ENCODE data around the gene NFE2L3.
A peak's percentile ranks its signal among the peaks of the same experiment; 100 is the strongest.

NFE2L3 gene

DNA sequence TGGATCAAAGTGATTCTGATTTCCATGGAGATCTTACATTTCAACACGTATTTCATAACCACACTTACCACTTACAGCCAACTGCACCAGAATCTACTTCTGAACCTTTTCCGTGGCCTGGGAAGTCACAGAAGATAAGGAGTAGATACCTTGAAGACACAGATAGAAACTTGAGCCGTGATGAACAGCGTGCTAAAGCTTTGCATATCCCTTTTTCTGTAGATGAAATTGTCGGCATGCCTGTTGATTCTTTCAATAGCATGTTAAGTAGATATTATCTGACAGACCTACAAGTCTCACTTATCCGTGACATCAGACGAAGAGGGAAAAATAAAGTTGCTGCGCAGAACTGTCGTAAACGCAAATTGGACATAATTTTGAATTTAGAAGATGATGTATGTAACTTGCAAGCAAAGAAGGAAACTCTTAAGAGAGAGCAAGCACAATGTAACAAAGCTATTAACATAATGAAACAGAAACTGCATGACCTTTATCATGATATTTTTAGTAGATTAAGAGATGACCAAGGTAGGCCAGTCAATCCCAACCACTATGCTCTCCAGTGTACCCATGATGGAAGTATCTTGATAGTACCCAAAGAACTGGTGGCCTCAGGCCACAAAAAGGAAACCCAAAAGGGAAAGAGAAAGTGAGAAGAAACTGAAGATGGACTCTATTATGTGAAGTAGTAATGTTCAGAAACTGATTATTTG lies 33.3 kb downstream of the NFE2L3 start:
- Histone ChIP-seq H3K9ac (ENCODE audit: insufficient read length) (no peak overlapping the region), H3K36me3 (ENCODE audit: insufficient read depth, low read length) (peaks cover 28% of the 10 kb centered on the region), H3K27ac (peak overlapping the region; percentile 86), H3K4me3 (no peak overlapping the region), H3K9me3 (ENCODE audit: low read depth, low read length) (no peaks in the 10 kb centered on the region)
- TF ChIP-seq EZH2 (IDR thresholded peaks at IDR 0.05) (no peak), FOXP2 (optimal IDR thresholded peaks at IDR 0.05; ENCODE audit: control extremely low read depth, extremely low read length, insufficient read depth) (no peak), POLR2AphosphoS5 (IDR thresholded peaks at IDR 0.05; ENCODE audit: borderline replicate concordance, low read depth, low read length) (no peak; the same call in 1 of the 2 replicates)
- no peak for DNase-seq (ENCODE audit: low read depth, low spot score)

DNA sequence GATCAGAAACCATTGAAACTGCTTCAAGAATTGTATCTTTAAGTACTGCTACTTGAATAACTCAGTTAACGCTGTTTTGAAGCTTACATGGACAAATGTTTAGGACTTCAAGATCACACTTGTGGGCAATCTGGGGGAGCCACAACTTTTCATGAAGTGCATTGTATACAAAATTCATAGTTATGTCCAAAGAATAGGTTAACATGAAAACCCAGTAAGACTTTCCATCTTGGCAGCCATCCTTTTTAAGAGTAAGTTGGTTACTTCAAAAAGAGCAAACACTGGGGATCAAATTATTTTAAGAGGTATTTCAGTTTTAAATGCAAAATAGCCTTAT lies 33.8 kb downstream of the NFE2L3 start:
- no peaks in the 10 kb centered on the region for H3K9me3 ChIP-seq (ENCODE audit: low read depth, low read length)
- TF ChIP-seq EZH2 (IDR thresholded peaks at IDR 0.05) (no peak), FOXP2 (optimal IDR thresholded peaks at IDR 0.05; ENCODE audit: control extremely low read depth, extremely low read length, insufficient read depth) (no peak), POLR2AphosphoS5 (IDR thresholded peaks at IDR 0.05; ENCODE audit: borderline replicate concordance, low read depth, low read length) (no peak)
- H3K4me3 ChIP-seq, result no peak overlapping the region
- peak overlapping the region; percentile 86 for H3K27ac ChIP-seq
- H3K9ac ChIP-seq (ENCODE audit: insufficient read length), result no peak overlapping the region
- DNase-seq (ENCODE audit: low read depth, low spot score), result no peak
- H3K36me3 ChIP-seq (ENCODE audit: insufficient read depth, low read length), result peaks cover 33% of the 10 kb centered on the region

DNA sequence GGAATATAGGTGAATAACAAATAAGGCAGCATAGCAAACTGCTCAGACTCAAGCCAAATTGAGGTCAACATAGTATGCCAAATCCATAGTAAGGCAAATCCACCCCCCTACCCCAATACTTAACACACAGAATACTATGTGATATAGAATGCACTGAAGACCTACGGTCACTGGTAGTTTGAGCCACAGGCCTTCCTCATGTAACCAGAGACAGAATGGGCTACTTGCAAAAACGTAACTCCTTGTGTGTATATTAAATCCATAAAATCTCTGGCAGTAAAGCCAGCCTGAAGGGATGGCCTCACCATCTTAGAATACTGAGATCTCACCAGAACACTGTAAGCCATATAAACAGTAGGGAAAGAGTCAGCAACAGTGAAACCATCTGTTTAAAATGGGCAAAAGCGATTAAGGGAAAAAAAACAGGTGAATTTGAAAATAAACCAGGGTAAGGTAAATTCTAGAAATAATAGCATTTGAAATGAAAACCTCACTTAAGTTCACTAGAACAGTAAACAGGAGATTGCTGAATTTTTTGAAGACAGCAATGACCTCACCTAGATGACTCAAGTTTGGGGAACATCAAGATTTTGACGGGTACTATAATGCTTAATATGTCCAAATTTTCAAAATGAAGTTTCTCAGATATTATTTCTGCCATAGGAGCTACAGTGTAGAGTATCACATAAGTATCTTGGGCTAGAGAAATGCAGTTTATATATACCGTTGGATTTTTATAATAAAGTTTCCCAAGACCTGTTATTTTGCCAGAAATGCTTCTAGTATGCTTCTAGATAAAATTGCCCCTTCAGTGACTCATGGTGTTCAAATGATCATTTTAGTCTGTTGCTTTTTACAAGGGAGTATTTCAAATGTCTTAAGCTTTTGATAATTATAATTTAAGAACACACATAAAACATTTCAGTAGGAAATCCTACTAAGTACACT lies 34.6 kb downstream of the NFE2L3 start:
- H3K9ac ChIP-seq (ENCODE audit: insufficient read length), result no peak overlapping the region
- no peak overlapping the region for H3K4me3 ChIP-seq
- TF ChIP-seq FOXP2 (optimal IDR thresholded peaks at IDR 0.05; ENCODE audit: control extremely low read depth, extremely low read length, insufficient read depth) (no peak), EZH2 (IDR thresholded peaks at IDR 0.05) (no peak), POLR2AphosphoS5 (IDR thresholded peaks at IDR 0.05; ENCODE audit: borderline replicate concordance, low read depth, low read length) (no peak; the same call in none of the 2 replicates)
- H3K27ac ChIP-seq, result peak overlapping the region; percentile 82
- H3K36me3 ChIP-seq (ENCODE audit: insufficient read depth, low read length), result peaks cover 41% of the 10 kb centered on the region
- no peaks in the 10 kb centered on the region for H3K9me3 ChIP-seq (ENCODE audit: low read depth, low read length)
- no peak for DNase-seq (ENCODE audit: low read depth, low spot score)

- Histone ChIP-seq H3K36me3 (ENCODE audit: insufficient read depth, low read length) (peaks cover 51% of the 10 kb centered on the region), H3K9ac (ENCODE audit: insufficient read length) (no peak overlapping the region)
Measured at GRCh38 chr7:26187380-26188205, 35.6 kb downstream of the NFE2L3 start.

GRCh38 chr7:26188206-26188956 lies 36.4 kb downstream of the NFE2L3 start:
- no peak overlapping the region for H3K9ac ChIP-seq (ENCODE audit: insufficient read length)
- TF ChIP-seq FOXP2 (optimal IDR thresholded peaks at IDR 0.05; ENCODE audit: control extremely low read depth, extremely low read length, insufficient read depth) (no peak), POLR2AphosphoS5 (IDR thresholded peaks at IDR 0.05; ENCODE audit: borderline replicate concordance, low read depth, low read length) (peak; percentile 9), EZH2 (IDR thresholded peaks at IDR 0.05) (no peak)
- no peak overlapping the region for H3K4me3 ChIP-seq
- no peaks in the 10 kb centered on the region for H3K9me3 ChIP-seq (ENCODE audit: low read depth, low read length)
- H3K36me3 ChIP-seq (ENCODE audit: insufficient read depth, low read length), result peaks cover 59% of the 10 kb centered on the region
- H3K27ac ChIP-seq, result peak overlapping the region; percentile 82
- DNase-seq (ENCODE audit: low read depth, low spot score), result no peak

More at GRCh38 chr7:26187380-26188205, 35.6 kb downstream of the NFE2L3 start:
- Histone ChIP-seq H3K4me3 (no peak overlapping the region), H3K27ac (peak overlapping the region; percentile 82), H3K9me3 (ENCODE audit: low read depth, low read length) (no peaks in the 10 kb centered on the region)
- TF ChIP-seq FOXP2 (optimal IDR thresholded peaks at IDR 0.05; ENCODE audit: control extremely low read depth, extremely low read length, insufficient read depth), result no peak
- TF ChIP-seq POLR2AphosphoS5 (IDR thresholded peaks at IDR 0.05; ENCODE audit: borderline replicate concordance, low read depth, low read length), result peak; percentile 34
- no peak for TF ChIP-seq EZH2 (IDR thresholded peaks at IDR 0.05)
- no peak for DNase-seq (ENCODE audit: low read depth, low spot score)

DNA sequence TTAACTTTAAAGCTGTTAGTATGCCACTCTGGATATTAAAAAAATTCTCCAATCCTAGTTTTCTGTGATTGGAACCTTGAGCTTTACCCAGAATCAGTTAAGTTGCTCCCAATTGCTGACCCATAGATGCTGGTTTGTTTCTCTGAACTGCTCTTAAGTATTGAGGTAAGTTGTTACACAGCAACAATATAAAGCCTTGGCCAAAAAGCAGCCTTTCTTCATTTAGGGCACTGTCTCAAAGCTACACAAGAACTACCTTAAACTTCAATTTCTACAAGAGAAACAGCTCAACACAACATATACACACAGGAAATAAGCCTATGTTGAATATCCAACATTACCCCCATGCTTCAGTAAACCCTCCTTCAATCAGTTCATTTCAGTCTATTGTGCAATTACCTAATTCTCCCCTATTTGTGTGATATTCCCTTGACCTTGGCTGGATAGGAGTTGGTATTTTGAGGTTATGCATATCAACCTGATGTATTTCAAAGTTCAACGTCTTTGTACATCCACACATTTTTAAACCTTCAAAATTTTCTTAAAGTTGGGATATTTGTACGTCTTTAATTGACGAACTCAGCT lies 37.1 kb downstream of the NFE2L3 start:
- no peaks in the 10 kb centered on the region for H3K9me3 ChIP-seq (ENCODE audit: low read depth, low read length)
- DNase-seq (ENCODE audit: low read depth, low spot score), result no peak
- H3K36me3 ChIP-seq (ENCODE audit: insufficient read depth, low read length), result peaks cover 65% of the 10 kb centered on the region
- peak overlapping the region; percentile 82 for H3K27ac ChIP-seq
- H3K4me3 ChIP-seq, result no peak overlapping the region
- H3K9ac ChIP-seq (ENCODE audit: insufficient read length), result no peak overlapping the region
- no peak for TF ChIP-seq POLR2AphosphoS5 (IDR thresholded peaks at IDR 0.05; ENCODE audit: borderline replicate concordance, low read depth, low read length)
- no peak for TF ChIP-seq FOXP2 (optimal IDR thresholded peaks at IDR 0.05; ENCODE audit: control extremely low read depth, extremely low read length, insufficient read depth)
- TF ChIP-seq EZH2 (IDR thresholded peaks at IDR 0.05), result no peak

GRCh38 chr7:26189697-26190096 lies 37.7 kb downstream of the NFE2L3 start:
- Histone ChIP-seq H3K9ac (ENCODE audit: insufficient read length) (no peak overlapping the region), H3K27ac (peak overlapping the region; percentile 82), H3K9me3 (ENCODE audit: low read depth, low read length) (no peaks in the 10 kb centered on the region), H3K36me3 (ENCODE audit: insufficient read depth, low read length) (peaks cover 72% of the 10 kb centered on the region), H3K4me3 (no peak overlapping the region)
- TF ChIP-seq FOXP2 (optimal IDR thresholded peaks at IDR 0.05; ENCODE audit: control extremely low read depth, extremely low read length, insufficient read depth) (no peak), EZH2 (IDR thresholded peaks at IDR 0.05) (no peak), POLR2AphosphoS5 (IDR thresholded peaks at IDR 0.05; ENCODE audit: borderline replicate concordance, low read depth, low read length) (no peak)
- no peak for DNase-seq (ENCODE audit: low read depth, low spot score)
